Measurements from ENCODE around the gene CHPF2.

DNA sequence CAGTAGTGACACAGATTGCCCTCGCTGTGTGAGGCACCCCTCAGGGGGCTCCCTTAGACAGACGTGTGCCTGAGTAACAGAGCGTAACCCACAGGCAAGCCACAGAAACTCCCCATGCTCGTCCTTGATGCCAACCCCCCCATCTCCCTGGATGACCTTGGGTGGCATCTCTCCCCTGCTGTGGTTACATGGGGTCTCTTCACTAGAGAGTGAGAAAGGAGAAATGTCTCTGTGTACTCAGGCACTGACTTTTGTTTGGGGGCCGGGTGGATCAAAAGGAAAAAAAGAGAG lies 44.1 kb upstream of the CHPF2 start:
- TF ChIP-seq POLR2A (IDR thresholded peaks at IDR 0.05), result no peak
- TF ChIP-seq, protein P1, sequence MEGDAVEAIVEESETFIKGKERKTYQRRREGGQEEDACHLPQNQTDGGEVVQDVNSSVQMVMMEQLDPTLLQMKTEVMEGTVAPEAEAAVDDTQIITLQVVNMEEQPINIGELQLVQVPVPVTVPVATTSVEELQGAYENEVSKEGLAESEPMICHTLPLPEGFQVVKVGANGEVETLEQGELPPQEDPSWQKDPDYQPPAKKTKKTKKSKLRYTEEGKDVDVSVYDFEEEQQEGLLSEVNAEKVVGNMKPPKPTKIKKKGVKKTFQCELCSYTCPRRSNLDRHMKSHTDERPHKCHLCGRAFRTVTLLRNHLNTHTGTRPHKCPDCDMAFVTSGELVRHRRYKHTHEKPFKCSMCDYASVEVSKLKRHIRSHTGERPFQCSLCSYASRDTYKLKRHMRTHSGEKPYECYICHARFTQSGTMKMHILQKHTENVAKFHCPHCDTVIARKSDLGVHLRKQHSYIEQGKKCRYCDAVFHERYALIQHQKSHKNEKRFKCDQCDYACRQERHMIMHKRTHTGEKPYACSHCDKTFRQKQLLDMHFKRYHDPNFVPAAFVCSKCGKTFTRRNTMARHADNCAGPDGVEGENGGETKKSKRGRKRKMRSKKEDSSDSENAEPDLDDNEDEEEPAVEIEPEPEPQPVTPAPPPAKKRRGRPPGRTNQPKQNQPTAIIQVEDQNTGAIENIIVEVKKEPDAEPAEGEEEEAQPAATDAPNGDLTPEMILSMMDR (IDR thresholded peaks at IDR 0.05), result no peak
- no peak for TF ChIP-seq POLR2AphosphoS5 (IDR thresholded peaks at IDR 0.05)

All from breast epithelium (tissue), 3 donors.